ENCODE results near the gene ESD.

GRCh38 chr13:46844431-46844830 is 47.5 kb upstream of the ESD start:
- no peak for TF ChIP-seq CTCF (IDR thresholded peaks at IDR 0.05)
- TF ChIP-seq POLR2A (IDR thresholded peaks at IDR 0.05), result no peak
